HCT116 (cell line): ENCODE data around the gene NEURL3. TPM values are rescaled to one million over a fixed set of nuclear protein-coding genes. Genes with fewer than 3 reads are reported as not detected.

Experiments used
- ATAC-seq: fragments of 200-7000 bp; cut with Tn5 transposase; 2 replicates; pipeline ENCODE4 v1.9.1; 2020; ENCODE audit warnings: mild to moderate bottlenecking, moderate library complexity
- BruUV-seq: library from RNA; stranded (reverse); fragments of 400-500 nt; replicated peaks from 2 replicates; lab custom pipeline; 2021; lab: Mats Ljungman, UMichigan
- CTCF ChIA-PET: fragments of 300-600 bp; sonication (Branson Sonifier 250); formaldehyde crosslinking; loops from one replicate; lab custom pipeline; 2021; ENCODE audit warnings: antibody characterized with exemption; lab: Charles Lee
- POLR2A ChIA-PET: fragments of 300-600, 350-600 bp; sonication (Branson Sonifier 250); formaldehyde crosslinking; loops from one replicate; lab custom pipeline; 2021; ENCODE audit warnings: antibody characterized with exemption; lab: Charles Lee
- RAD21 ChIA-PET, 2 experiments: fragments of 300-600 bp; sonication (Branson Sonifier 250); formaldehyde crosslinking; loops; one replicate each; lab custom pipeline; 2023; ENCODE audit warnings: low total read pairs in 2 of 2; ENCODE audit not compliant: uncharacterized antibody in 2 of 2, unreplicated experiment in 2 of 2, low non-redundant PET in 1 of 2; lab: Charles Lee
- DNase-seq: peaks from one replicate; pipeline ENCODE4 v3.0.0-alpha.2; 2010; ENCODE audit warnings: low read depth, low spot score
- H2AFZ ChIP-seq: fragments of 200-600 bp; shearing (Covaris generic), sonication (generic); 2 replicates; pipeline ENCODE4 v1.6.1; 2017; ENCODE audit warnings: low read depth, mixed run types, mixed read lengths, antibody characterized with exemption, low read length; ENCODE audit not compliant: poor library complexity, severe bottlenecking
- H3K27ac ChIP-seq: 2 replicates; pipeline ENCODE4 v1.5.1; 2012; ENCODE audit warnings: low read depth, low read length
- H3K27me3 ChIP-seq: fragments of 200-600 bp; sonication (generic); 2 replicates; pipeline ENCODE4 v1.6.1; 2016; ENCODE audit warnings: mixed run types, low read length, mixed read lengths; ENCODE audit not compliant: insufficient read depth
- H3K36me3 ChIP-seq, 2 experiments: fragments of 200-500 bp in 1 of 2; fragments of 200-600 bp in 1 of 2; sonication (Bioruptor generic) in 1 of 2; sonication (generic) in 1 of 2; 2 replicates each; pipeline versions ENCODE4 v1.5.1 to v1.6.1; 2014 to 2016; ENCODE audit warnings: low read length in 2 of 2, inconsistent platforms in 1 of 2, mixed read lengths in 1 of 2, mixed run types in 1 of 2; ENCODE audit not compliant: insufficient read depth in 2 of 2, control insufficient read depth in 1 of 2
- H3K4me1 ChIP-seq, 2 experiments: fragments of 200-600 bp in 1 of 2; sonication (generic) in 1 of 2; 2 replicates each; pipeline versions ENCODE4 v1.5.1 to v1.6.1; 2012 to 2017; ENCODE audit warnings: low read length in 2 of 2, inconsistent platforms in 1 of 2, mild to moderate bottlenecking in 1 of 2, mixed read lengths in 1 of 2, mixed run types in 1 of 2, moderate library complexity in 1 of 2; ENCODE audit not compliant: insufficient read depth in 2 of 2, control insufficient read depth in 1 of 2
- H3K4me2 ChIP-seq: fragments of 200-600 bp; sonication (generic); 2 replicates; pipeline ENCODE4 v1.6.1; 2017; ENCODE audit warnings: mixed run types, low read length, mixed read lengths
- H3K4me3 ChIP-seq, 2 experiments: fragments of 200-600 bp in 1 of 2; sonication (generic) in 1 of 2; replicated peaks in 1 of 2; 2 replicates each; pipeline ENCODE4 v1.5.1; 2011 to 2016; ENCODE audit warnings: low read length in 2 of 2, control low read depth in 1 of 2, low read depth in 1 of 2, mild to moderate bottlenecking in 1 of 2, mixed read lengths in 1 of 2, mixed run types in 1 of 2
- H3K79me2 ChIP-seq: fragments of 200-600 bp; sonication (generic); 2 replicates; pipeline ENCODE4 v1.6.1; 2017; ENCODE audit warnings: mild to moderate bottlenecking, mixed run types, low read length, moderate library complexity, mixed read lengths; ENCODE audit not compliant: insufficient read depth
- H3K9ac ChIP-seq: fragments of 200-600 bp; sonication (generic); 2 replicates; pipeline ENCODE4 v1.6.1; 2016; ENCODE audit warnings: low read length, mixed read lengths
- H3K9me2 ChIP-seq: fragments of 200-600 bp; sonication (generic), shearing (Covaris generic); 2 replicates; pipeline ENCODE4 v1.6.1; 2017; ENCODE audit warnings: mixed run types, mild to moderate bottlenecking, moderate library complexity; ENCODE audit not compliant: insufficient read depth
- H3K9me3 ChIP-seq, 2 experiments: fragments of 200-500 bp in 1 of 2; fragments of 200-600 bp in 1 of 2; sonication (Bioruptor generic) in 1 of 2; sonication (generic) in 1 of 2; 2 replicates each; pipeline ENCODE4 v1.6.1; 2014 to 2017; ENCODE audit warnings: low read length in 2 of 2, mixed read lengths in 2 of 2, inconsistent platforms in 1 of 2, low read depth in 1 of 2, mild to moderate bottlenecking in 1 of 2, mixed run types in 1 of 2, moderate library complexity in 1 of 2; ENCODE audit not compliant: control insufficient read depth in 1 of 2, insufficient read depth in 1 of 2
- H4K20me1 ChIP-seq: fragments of 200-600 bp; sonication (generic), shearing (Covaris generic); 2 replicates; pipeline ENCODE4 v1.6.1; 2017; ENCODE audit warnings: mixed run types, mild to moderate bottlenecking, moderate library complexity; ENCODE audit not compliant: insufficient read depth
- CBX3 ChIP-seq: IDR thresholded peaks from 2 replicates; pipeline ENCODE4 v1.6.1; 2012; ENCODE audit warnings: low read depth
- CEBPB ChIP-seq: IDR thresholded peaks from 2 replicates; pipeline ENCODE4 v1.6.1; 2012; ENCODE audit warnings: low read depth
- CTCF ChIP-seq, 3 experiments: fragments of 200-600 bp in 1 of 3; sonication (generic) in 1 of 3; IDR thresholded peaks in 2 of 3; conservative IDR thresholded peaks in 1 of 3; 2 replicates each; pipeline ENCODE4 v1.5.1; 2012 to 2017; ENCODE audit warnings: low read depth in 2 of 3, low read length in 2 of 3, antibody characterized with exemption in 1 of 3, borderline replicate concordance in 1 of 3, control low read depth in 1 of 3, mild to moderate bottlenecking in 1 of 3, mixed read lengths in 1 of 3, mixed run types in 1 of 3, moderate library complexity in 1 of 3; ENCODE audit not compliant: insufficient read depth in 1 of 3
- ELF1 ChIP-seq: IDR thresholded peaks from 2 replicates; pipeline ENCODE4 v1.6.1; 2012; ENCODE audit warnings: low read depth, borderline replicate concordance
- EZH2phosphoT487 ChIP-seq: fragments of 200-600 bp; IDR thresholded peaks from 2 replicates; pipeline ENCODE4 v1.6.1; 2018; ENCODE audit warnings: antibody characterized with exemption, borderline replicate concordance
- JUND ChIP-seq: IDR thresholded peaks from 2 replicates; pipeline ENCODE4 v1.6.1; 2012
- MAX ChIP-seq: IDR thresholded peaks from 2 replicates; pipeline ENCODE4 v1.6.1; 2012
- POLR2A ChIP-seq: IDR thresholded peaks from 2 replicates; pipeline ENCODE4 v1.7.0; 2011; ENCODE audit warnings: borderline replicate concordance; ENCODE audit not compliant: insufficient read depth, insufficient read length; ENCODE audit errors: extremely low read depth
- POLR2AphosphoS5 ChIP-seq: IDR thresholded peaks from 2 replicates; pipeline ENCODE4 v1.6.1; 2011; ENCODE audit warnings: mild to moderate bottlenecking, low read depth, low read length, moderate library complexity
- RAD21 ChIP-seq: IDR thresholded peaks from 2 replicates; pipeline ENCODE4 v1.6.1; 2012; ENCODE audit warnings: low read depth, mild to moderate bottlenecking
- REST ChIP-seq: IDR thresholded peaks from 2 replicates; pipeline ENCODE4 v1.6.1; 2012; ENCODE audit warnings: low read depth
- SIN3A ChIP-seq: IDR thresholded peaks from 2 replicates; pipeline ENCODE4 v1.6.1; 2012; ENCODE audit warnings: low read depth
- SP1 ChIP-seq: IDR thresholded peaks from 2 replicates; pipeline ENCODE4 v1.6.1; 2012; ENCODE audit warnings: low read depth
- SRF ChIP-seq: IDR thresholded peaks from 2 replicates; pipeline ENCODE4 v1.6.1; 2012; ENCODE audit warnings: low read depth
- YY1 ChIP-seq: IDR thresholded peaks from 2 replicates; pipeline ENCODE4 v1.6.1; 2011; ENCODE audit warnings: low read length, low read depth, moderate library complexity, mild to moderate bottlenecking; ENCODE audit not compliant: insufficient replicate concordance; ENCODE audit errors: extremely low read depth
- ZBTB33 ChIP-seq: IDR thresholded peaks from 2 replicates; pipeline ENCODE4 v1.6.1; 2011; ENCODE audit warnings: mild to moderate bottlenecking, low read length, moderate library complexity; ENCODE audit not compliant: insufficient replicate concordance; ENCODE audit errors: extremely low read depth
- ZNF274 ChIP-seq: fragments of 200-500 bp; sonication (Bioruptor generic); IDR thresholded peaks from 2 replicates; pipeline ENCODE4 v1.6.1; 2014; ENCODE audit warnings: mild to moderate bottlenecking, low read depth, low read length, inconsistent platforms
- intact Hi-C: fragments of 100-400 bp; cut with micrococcal nuclease; formaldehyde crosslinking; loops from 2 replicates; pipeline ENCODE4 v1.10.0; 2022
- total RNA-seq: library from RNA; stranded (reverse); gene quantifications from one replicate; pipeline ENCODE4 v1.2.1, GENCODE V29; 2021; ENCODE audit not compliant: unreplicated experiment

The NEURL3 gene
- total RNA-seq, 1 experiment from 2014 or later, result not detected

GRCh38 chr2:96495982-96496629 is 9.1 kb downstream of the NEURL3 start:
- Histone ChIP-seq H4K20me1 (no peaks in the 10 kb centered on the region), H3K9me3 (no peaks in the 10 kb centered on the region), H2AFZ (no peak overlapping the region), H3K27me3 (no peaks in the 10 kb centered on the region), H3K4me3 (no peak overlapping the region), H3K36me3 (no peaks in the 10 kb centered on the region), H3K79me2 (no peaks in the 10 kb centered on the region), H3K4me1 (peaks cover 16 to 22% of the 10 kb centered on the region in 2 experiments), H3K4me2 (no peak overlapping the region), H3K9me2 (no peaks in the 10 kb centered on the region), H3K27ac (no peak overlapping the region), H3K9ac (no peak overlapping the region)
- ATAC-seq, result no peak
- no peak for DNase-seq
- POLR2A ChIA-PET, result no interaction called here
- CTCF ChIA-PET, result interaction anchor here (0.9 to 1.9 kb wide), 2 partner anchors 9 to 13 kb away, joined by 3 to 5 read pairs; partner anchors contain the start of gene NEURL3
- RAD21 ChIA-PET, result no interaction called here
- TF ChIP-seq REST (no peak), RAD21 (no peak), ZBTB33 (no peak), SIN3A (no peak), ZNF274 (no peak), ELF1 (no peak), SRF (no peak), JUND (no peak), CTCF (IDR thresholded peaks at IDR 0.05 in 2 of 3, conservative IDR thresholded peaks at IDR 0.05 in 1 of 3; ENCODE audit: borderline replicate concordance in 1 of 3, insufficient read depth in 1 of 3, low read depth in 2 of 3, low read length in 2 of 3) (no peak), EZH2phosphoT487 (no peak), MAX (no peak), YY1 (no peak), POLR2AphosphoS5 (no peak), SP1 (no peak), CEBPB (no peak), POLR2A (no peak), CBX3 (no peak)
- BruUV-seq, result no TSS peak
- intact Hi-C loops, result no loop called here
